Right ventricle myocardium inferior (tissue), 1 donor: ENCODE measurements around the gene CCDC178. TPM values are rescaled to one million over a fixed set of nuclear protein-coding genes. Genes with fewer than 3 reads are reported as not detected.
A peak's percentile ranks its signal among the peaks of the same experiment; 100 is the strongest.
"Not testable (repeated sequence)": the region's sequence is repeated elsewhere in the genome, so short reads cannot be mapped to it uniquely, and the experiment has no call there.

ENCODE experiments used
- ATAC-seq: fragments of 200-7000 bp; cut with Tn5 transposase; one replicate; pipeline ENCODE4 v1.9.1; 2020; ENCODE audit warnings: mild to moderate bottlenecking, moderate library complexity
- DNase-seq: peaks from one replicate; pipeline ENCODE4 v3.0.0; 2021; ENCODE audit errors: missing footprints
- intact Hi-C: fragments of 100-400 bp; cut with DNase I; formaldehyde crosslinking; loops from one replicate; pipeline ENCODE4 v1.11.0; 2022
- total RNA-seq: library from RNA; stranded (reverse); fragmentation: NEBNext Ultra II Directional; extraction: Animal tissue kit (Norgen Biotek cat#: 25700); gene quantifications from one replicate; pipeline ENCODE4 v1.2.1, GENCODE V29; 2021
- donor health status: DM: no; HTN: yes; CAD: no; lungs with severe emphysema.

The CCDC178 gene
- total RNA-seq, 1 donor from 2014 or later, result 0.27 TPM

DNA sequence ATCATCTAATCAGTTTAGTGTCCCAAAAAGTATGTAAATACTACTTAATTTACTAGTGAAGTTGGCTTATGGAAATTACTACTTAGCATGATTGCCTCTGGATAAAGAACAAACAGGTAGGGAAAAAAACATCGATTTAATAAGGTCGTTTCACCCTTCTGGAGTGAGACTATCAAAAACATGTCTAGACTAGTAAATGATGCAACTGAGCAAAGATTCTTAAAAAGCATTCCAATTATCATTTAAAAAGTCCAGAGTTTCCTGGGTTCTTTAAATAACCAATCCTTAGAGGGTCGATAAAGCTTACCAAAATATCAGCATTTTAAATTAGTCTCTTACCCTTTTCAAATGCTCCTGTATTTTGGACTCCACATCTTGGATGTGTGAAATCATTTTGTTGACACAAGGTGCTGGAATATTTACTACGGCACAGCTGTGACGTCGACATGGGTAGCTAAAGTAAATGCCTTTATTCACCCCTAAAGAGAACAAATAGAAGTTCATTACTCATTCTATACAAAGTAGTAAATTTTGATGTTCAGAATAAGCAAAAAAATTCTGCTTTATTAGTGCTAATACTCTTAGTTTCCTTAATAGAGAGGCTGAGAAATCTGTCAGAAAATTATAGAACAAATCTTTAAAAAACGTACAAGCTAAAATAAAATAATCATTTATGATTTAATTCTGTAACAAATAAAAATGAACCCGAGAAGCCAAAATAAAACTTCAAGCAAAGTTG, 70.6 kb downstream of the CCDC178 start:
- no peak for DNase-seq
- intact Hi-C loops, result no loop called here
- ATAC-seq, result no peak

DNA sequence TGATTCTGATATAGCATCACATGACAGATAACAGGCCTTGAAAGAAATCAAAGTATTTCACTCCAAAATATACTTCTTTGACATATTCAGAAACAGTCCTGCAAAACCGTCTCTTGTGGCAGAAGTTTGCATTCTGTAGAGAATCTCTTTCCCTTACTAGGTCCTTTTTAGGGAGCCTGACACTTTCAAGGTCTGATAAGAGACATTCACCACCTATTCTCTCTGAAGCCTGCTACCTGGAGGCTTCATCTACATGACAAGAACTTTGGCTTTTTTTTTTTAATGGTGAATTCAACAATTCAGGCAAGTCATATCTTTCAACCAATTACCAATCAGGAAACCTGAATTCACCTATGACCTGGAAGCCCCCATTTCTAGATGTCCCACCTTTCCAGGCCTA, 83.8 kb downstream of the CCDC178 start:
- DNase-seq, result no peak
- no peak for ATAC-seq
- intact Hi-C loops, result no loop called here

DNA sequence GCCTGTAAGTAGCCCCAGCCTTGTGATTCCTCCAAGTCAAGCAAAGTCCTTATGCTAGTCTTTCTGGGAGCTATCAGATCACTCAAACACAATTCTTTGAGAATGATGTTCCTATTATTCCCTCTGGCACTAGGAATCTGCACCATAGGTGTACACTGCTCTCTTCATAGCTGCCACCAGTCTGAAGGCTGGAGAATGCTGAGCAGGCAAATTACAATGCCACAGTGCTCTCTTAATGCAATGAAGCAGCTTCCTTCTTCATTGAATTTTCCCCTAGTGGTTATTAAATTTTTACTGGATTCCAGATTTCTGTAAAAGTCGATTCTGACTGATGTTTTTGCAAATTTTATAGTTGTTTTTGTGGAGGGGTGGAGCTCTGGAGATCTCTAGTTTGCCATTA, 84.8 kb downstream of the CCDC178 start:
- intact Hi-C loops, result no loop called here
- DNase-seq (no peak), ATAC-seq (no peak)

DNA sequence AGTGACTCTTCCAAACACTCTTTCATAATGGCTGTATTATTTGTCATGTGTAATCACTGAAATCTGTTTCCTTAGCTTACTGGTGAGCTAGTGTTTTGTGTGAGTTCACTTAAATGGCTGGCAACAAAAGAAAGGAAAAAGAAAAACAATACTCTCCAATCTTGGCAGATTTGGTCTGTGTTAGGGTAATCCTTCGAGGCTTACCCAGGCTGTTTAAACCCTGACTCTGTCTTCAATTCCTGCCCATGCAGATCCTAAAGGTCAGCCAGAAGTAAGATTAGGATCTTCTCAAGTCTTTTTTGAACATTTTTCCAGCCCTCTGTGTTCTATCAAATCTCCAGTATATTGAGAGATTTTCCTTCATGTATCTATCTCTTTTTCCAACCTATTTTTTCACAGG, 85.3 kb downstream of the CCDC178 start:
- ATAC-seq (no peak), DNase-seq (no peak)
- intact Hi-C loops, result no loop called here

DNA sequence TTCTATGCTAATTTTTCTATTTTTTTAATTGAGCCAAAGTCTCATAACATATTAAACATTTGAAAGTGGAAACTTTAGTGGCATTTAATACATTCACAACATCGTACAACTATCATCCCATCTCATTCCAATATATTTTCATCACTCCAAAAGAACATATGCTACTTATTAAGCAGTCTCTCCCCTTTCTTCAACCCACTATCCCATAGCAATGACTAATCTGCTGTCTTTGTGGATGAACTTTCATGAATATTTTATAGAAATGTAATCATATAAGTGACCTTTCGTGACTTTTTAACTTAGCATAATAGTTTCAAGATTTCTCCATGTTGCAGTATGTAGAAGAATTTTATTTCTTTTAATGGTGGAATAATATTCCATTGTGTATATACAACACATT, 90.3 kb downstream of the CCDC178 start:
- DNase-seq, result no peak
- no peak for ATAC-seq
- intact Hi-C loops, result no loop called here

DNA sequence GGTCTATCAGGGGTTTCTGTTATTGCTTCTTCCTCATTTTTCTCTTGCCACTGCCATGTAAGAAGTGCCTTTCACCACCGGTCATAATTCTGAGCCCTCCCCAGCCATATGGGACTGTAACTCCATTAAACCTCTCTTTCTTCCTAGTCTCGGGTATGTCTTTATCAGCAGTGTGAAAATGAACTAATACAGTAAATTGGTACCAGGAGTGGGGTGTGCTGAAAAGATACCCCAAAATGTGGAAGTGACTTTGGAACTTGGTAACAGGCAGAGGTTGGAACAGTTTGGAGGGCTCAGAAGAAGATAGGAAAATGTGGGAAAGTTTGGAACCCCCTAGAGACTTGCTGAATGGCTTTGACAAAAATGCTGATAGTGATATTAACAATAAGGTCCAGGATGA, 100.8 kb downstream of the CCDC178 start:
- ATAC-seq, DNase-seq, intact Hi-C loops: not testable (repeated sequence)

DNA sequence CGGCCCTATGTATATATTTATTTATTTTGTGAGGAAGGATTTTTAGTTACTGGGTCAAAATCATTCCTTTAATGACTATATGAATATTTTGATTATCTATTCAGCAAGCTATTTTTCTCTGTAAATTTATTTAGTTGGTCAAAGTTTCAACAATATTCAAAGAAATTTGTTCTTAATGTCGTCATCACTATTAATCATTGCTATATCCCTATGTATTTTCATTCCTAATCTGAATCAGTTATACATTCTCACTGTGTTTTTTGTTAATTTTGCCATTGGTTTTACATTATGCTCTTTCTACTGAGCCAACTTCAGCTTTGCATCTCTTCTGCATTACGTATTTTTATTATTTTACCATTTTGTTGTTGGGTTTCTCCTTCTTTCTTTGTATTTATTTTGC, 105.7 kb downstream of the CCDC178 start:
- intact Hi-C loops, result no loop called here
- DNase-seq, result no peak
- no peak for ATAC-seq

DNA sequence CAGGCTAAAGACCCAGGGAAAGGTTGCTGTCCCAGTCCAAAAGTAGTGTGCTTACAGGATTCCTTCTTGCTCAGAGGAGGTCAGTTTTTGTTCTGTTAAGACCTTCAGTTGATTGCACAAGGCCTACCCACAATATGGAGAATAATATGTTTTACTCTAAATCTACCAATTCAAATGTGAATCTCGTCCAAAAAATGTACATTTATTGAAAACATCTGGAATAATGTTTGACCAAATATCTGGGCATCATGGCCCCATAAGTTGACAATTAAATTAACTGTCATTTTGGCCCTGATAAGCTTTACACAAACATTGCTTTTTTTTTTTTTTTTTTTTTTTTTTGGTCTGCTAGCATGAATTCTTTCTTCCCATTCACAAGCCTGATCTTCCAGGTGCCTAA, 109.8 kb downstream of the CCDC178 start:
- no peak for ATAC-seq
- intact Hi-C loops, result no loop called here

DNA sequence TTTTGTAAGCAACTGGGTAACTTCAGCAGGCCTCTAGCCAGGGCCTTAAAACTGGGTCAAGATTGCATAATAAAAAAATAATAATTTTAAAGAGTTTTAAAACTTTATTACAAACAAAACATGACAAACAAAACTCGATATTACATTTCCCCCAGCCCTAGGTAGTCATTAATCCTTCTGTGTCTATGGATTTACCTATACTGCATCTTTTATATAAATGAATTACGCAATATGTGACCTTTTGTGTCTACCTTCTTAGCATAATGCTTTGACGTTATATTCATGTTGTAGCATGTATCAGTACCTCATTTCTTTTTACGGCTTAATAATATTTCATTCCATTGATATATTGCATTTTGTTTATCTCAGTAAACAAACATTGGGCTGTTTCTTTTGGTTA, 113.5 kb downstream of the CCDC178 start:
- intact Hi-C loops, result no loop called here
- ATAC-seq (no peak), DNase-seq (no peak)

More for the DNA sequence above, 109.8 kb downstream of the CCDC178 start:
- DNase-seq, result no peak

DNA sequence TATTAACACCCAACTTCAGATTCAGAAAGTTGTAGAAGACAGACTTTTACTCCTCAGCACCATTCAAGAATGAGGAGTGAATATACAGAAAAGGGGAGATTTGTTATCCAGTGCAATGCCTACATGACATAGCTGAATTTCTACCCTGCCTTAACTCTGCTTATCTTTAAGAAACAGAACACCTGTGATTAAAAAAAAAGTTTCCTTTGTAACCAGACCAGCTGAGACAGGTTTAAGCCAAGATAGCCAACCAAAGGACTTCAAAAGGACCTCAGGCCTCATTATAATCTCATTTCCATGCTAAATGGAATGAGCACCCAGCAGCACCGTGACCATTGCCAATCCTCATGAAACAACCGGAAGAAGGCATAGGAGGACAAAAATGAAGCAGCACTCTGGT, 122.9 kb downstream of the CCDC178 start:
- DNase-seq (no peak), ATAC-seq (no peak)
- intact Hi-C loops, result no loop called here

DNA sequence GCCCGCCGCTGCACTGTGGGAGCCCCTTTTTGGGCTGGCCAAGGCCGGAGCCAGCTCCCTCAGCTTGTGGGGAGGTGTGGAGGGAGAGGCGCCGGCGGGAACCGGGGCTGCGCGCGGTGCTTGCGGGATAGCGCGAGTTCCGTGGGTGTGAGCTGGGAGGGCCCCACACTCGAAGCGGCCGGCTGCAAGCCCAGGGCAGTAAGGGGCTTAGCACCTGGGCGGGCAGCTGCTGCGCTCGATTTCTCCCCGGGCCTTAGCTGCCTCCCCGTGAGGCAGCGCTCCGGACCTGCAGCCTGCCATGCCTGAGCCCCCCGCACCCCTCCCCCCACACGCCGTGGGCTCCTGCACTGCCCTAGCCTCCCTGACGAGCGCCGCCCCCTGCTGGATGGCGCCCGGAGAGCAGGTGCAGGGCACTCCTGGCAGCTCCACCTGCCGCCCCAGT, 124.4 kb downstream of the CCDC178 start:
- DNase-seq (no peak), ATAC-seq (no peak)
- intact Hi-C loops, result no loop called here

DNA sequence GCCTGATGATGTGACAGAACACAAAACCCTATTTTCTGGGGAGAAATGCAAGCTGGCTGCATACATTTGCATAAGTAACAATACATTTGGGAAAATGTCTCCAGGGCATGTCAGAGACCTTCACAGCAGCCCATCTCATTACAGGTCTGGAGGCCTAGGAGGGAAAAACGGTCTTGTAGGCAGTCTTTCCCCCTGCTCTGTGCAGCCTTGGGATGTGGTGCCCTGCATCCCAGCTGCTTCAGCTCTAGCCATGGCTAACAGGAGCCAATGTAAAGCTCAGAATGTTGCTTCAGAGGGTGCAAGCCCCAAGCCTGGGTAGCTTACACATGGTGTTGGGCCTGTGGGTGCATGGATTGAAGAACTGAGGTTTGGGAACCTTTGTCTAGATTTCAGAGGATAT, 133.0 kb downstream of the CCDC178 start:
- no peak for ATAC-seq
- DNase-seq, result no peak
- intact Hi-C loops, result no loop called here

DNA sequence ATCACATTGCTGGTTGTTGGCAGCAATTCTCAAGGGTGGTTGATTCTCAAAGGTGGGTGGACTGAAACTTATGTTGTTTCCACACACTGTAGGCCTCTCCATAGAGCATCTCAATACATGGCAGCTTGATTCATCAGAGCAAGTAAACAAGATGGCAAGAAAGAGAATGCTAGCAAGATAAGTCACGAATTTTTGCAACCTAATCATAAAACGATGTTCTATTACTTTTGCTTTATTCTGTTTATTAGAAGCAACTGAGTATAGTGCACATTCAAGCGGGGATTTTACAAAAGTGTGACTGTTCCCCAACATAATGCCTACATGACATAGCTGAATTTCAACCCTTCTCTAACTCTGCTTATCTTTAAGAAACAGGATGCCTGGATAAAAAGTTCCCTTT, 136.2 kb downstream of the CCDC178 start:
- DNase-seq (no peak), ATAC-seq (no peak)
- intact Hi-C loops, result no loop called here

DNA sequence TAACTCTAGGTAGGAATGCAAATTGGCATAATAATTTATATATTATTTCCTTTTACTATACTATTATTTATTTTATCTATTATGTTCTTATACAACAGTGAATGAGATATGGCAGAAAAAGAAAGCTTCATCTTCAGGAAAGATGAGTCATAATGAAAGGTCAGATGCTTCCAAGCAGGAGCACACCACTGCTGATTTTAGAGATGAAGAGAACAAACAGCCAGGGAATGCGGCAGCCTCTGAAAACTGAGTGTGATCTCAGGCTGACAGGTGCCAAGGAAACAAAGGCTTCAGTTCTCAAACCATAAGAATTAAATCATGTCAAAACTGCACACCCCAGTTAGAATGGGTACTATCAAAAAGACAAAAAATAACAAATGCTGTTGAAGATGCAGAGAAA, 149.0 kb downstream of the CCDC178 start:
- DNase-seq, result no peak
- no peak for ATAC-seq
- intact Hi-C loops, result no loop called here

DNA sequence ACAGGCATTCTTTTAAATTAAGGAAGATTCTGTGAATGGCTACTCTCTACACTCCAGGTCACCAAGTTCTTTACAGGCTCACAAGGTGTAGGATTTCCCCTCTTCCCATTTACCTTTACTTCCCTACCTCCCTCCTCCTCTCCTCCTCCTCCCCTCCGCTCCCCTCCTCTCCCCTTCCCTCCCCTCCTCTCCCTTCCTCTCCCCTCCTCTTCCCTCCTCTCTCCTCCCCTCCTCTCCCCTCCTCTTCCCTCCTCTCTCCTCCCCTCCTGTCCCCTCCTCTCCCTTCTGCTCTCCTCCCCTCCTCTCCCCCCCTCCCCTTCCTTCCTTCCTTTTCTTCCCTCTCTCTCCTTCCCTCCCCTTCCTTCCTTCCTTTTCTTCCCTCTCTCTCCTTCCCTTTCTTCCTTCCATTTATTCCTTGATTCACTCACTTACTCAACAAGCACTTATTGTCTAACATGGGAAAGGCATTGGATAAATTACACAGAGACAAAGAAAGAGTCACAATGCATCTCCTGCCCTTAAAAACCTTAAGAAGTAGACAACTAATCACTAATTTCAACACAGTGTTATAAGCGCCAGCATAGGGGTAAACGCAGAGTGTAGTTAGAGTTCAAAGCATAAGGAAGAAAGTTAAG, 152.3 kb downstream of the CCDC178 start:
- intact Hi-C loops, result no loop called here
- DNase-seq (no peak), ATAC-seq (no peak)

DNA sequence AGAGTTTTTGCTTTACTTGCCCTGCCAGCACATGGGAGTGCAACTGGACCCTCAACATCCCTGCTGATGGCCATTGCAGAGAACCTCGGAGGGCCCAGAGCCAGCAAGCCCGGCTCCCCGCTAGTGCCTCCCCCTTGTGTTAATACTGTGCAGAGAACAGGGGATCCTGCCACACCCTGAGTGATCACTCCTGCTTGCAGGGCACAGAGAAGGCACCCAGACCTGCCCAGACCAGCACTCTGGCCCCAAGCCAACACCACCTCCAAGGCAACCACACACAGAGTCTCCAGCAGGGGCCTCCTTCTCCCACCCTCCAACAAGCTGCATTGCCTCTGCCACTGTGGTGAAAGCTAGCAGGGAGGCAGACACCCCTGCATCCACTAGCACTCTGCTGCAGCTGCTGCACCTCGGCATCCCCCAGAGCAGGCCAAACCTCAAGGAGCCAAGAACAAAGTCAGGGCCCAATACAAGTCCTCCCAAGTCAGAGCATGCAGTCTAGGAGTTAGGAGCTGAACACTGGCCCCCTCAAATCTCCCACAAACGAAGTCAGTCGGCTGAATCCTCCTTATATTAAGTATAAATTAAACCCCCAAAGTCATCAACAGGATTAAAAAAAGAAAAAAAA, 157.7 kb downstream of the CCDC178 start:
- no peak for ATAC-seq
- peak; percentile 32 for DNase-seq

DNA sequence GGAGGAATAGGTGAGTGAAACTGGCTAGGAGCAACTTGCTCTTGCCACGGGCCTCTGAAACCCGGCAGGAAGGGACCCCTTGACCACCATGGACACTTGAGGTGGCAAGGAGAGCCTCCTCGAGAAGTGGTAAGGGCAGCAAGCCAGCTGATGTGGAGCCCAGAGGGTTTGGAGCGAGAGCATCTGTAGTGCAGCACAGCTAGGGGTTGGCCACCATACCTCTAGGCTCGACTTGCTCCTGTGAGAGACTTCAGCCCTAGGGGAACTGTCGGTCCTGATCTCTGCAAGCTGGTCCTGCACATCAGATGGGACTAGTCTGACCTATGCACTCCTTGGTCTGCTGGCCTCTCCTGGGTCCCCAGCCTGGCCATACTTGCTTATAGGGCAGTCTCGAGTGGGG, 158.4 kb downstream of the CCDC178 start:
- ATAC-seq, result no peak
- no peak for DNase-seq

More for the DNA sequence above, 157.7 kb downstream of the CCDC178 start:
- intact Hi-C loops, result no loop called here

DNA sequence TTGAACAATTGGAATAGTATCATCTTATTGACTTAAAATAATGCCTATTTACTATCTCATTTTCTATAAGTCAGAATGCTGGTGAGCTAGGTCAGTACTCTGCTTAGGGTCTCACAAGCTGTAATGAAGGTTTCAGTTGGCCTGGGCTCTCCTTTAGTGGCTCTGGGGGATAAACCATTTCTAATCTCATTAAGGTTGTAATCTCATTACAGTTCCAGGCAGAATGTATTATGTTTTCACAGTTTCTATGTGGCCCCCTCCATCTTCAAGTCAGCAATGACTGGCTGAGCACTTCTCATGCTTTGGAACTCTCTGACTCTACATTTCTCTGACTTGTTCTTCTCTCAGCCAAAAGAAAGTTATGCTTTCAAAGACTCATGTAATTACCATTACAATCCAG, 163.1 kb downstream of the CCDC178 start:
- no peak for DNase-seq
- ATAC-seq, result no peak
- intact Hi-C loops, result no loop called here

More for the DNA sequence above, 158.4 kb downstream of the CCDC178 start:
- intact Hi-C loops, result no loop called here

DNA sequence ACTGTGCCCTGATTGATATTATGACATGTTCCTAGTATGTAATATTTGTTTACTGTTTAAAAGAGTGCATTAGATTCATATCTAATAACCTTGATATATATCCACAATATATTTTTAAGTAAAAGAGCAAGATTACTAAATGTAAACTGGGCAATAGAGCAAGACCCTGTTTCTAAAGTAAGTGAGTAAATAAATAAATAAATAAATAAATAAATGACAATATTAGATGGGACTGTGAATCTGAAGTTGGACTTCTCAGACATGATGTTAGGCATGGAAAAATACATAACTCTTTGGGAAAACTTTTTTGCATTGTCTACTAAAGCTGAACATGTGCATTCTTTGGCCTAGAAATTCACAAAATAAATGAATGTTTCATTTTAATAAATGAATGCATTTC, 164.7 kb downstream of the CCDC178 start:
- DNase-seq (no peak), ATAC-seq (no peak)
- intact Hi-C loops, result no loop called here

DNA sequence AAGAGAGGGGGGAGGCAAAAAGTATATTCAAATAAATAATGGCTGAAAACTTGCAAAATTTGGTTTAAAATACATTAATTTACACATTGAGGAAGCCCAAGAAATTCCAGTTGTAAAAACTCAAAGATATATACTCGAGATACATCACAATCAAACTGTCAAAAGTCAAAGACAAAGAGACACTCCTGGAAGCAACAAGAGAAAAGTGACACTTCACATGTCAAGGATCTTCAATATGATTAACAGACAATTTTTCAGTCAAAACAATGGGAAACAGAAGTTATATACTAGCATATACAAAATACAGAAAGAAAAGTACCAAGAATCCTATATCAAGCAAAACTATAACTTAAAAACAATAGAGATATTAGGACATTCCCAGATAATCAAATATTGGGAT, 170.2 kb downstream of the CCDC178 start:
- intact Hi-C loops, result no loop called here
- DNase-seq (no peak), ATAC-seq (no peak)
